HG03378 (cell line): Measurements from ENCODE around the gene MCF2L2.
"Not testable (repeated sequence)": the region's sequence is repeated elsewhere in the genome, so short reads cannot be mapped to it uniquely, and the experiment has no call there.

Experiments
- ATAC-seq: cut with Tn5 transposase; IDR thresholded peaks from one replicate; pipeline ENCODE4 v1.9.1; 2021; ENCODE audit warnings: mild to moderate bottlenecking, moderate library complexity; ENCODE audit not compliant: unreplicated experiment

Gene MCF2L2

DNA sequence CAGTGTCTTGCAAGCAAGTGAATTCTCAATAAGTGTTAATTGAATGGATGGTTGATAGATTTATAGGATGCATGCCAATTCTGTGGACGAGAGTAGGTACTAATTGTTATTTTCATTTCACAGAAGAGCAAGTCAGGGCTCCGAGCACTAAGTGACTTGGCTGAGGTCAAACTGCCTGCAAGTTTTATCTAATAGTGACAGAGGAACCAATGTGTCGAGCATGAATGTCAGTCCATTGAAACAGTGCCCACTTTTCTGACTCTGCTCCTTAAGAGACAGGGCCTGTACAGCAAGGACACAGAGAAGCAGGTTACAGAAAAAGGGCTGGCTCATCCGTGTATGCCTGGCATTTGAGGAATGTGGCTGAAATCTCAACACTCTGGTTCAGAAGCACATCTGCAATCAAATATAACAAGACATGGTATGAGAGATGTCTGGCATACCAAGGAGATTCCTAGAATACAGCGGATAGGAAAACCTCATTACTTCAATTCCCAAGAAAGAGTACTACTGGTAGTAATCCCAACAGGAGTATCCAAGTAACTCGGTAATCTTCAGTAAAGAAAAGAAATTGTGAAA is 181.3 kb downstream of the MCF2L2 start:
- ATAC-seq: no peak

DNA sequence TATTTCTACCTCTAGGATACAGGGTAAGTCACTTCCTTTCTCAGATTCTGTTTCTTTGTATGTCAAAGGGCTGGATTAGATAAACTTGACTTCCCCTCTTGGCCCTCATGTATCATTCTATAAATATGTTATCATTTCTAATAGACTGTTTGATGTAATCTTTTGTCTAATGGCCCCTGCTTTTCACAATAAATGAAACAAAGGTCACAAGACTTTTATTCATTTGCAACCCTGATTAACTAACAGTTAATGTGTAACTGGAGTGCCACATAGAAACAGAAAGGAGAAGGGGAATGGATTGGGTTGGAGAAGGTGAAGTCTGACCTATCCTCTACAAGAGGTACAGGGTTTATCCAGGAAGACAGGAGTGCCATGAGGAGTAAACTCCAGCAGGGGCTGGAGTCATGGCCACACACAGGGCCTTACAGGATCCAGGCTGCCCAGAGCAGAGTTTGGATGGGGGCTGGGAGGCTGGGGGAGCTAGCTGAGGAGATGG is 183.4 kb downstream of the MCF2L2 start:
- no peak for ATAC-seq

DNA sequence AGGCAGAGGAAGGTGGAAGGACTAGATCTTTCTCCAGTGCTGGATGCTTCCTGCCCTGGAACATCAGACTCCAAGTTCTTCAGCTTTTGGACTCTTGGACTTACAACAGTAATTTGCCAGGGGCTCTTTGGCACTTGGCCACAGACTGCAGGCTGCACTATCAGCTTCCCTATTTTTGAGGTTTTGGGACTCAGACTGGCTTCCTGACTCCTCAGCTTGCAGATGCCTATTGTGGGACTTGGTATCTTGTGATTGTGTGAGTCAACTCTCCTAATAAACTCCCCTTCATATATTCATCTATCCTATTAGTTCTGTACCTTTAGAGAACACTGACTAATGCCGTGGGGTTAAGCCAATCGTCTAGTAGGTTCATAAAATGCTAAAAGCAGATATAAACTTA is 184.2 kb downstream of the MCF2L2 start:
- no peak for ATAC-seq

DNA sequence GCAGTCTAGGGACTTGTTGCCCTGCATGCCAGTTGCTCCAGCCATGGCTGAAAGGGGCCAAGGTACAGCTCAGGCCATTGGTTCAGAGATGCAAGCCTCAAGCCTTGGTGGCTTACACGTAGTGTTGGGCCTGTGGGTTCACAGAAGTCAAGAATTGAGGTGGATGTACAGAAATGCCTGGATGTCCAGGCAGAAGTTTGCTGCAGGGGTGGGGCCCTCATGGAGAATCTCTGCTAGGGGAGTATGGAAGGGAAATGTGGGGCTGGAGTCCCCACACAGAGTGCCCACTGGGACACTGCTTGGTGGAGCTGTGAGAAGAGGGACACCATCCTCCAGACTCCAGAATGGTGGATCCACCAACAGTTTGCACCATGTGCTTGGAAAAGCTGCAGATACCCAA is 186.0 kb downstream of the MCF2L2 start:
- ATAC-seq: no peak

DNA sequence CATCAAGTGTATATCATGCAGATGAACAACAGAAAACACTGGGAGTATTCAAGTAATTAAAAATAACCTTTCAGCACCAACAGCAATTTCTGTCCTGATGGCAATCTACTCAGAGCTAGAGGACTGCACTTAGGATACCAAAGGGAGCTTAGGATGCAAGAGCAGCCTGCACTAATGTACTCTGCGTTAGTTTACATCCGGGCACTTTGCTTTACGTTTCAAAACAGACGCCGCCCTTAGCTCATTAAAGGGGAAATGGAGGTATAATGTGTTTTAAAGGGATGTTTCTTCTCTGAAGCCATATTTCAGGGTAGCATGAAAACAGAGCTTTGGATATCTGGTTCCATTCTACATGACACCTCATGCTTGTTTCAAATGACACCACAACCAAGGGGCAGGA is 189.4 kb downstream of the MCF2L2 start:
- ATAC-seq: no peak

DNA sequence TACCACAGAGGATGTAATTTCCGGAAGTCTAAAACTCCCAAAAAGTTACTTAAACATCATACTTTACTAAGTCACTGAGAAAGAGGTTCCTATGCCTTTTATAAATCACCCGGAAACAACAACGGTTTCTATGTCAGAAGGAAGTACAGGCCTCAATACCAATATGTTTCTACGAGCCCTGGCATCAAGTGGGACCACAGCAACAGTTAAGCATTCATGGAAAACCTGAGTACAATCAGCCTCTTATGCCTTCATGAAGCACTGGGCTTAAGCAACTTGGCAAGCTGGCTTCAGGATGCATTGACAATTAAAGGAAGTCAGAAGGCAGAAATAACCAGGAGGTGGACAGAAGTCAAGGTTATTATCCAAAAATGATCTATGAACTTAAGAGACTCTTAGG is 194.5 kb downstream of the MCF2L2 start:
- no peak for ATAC-seq

DNA sequence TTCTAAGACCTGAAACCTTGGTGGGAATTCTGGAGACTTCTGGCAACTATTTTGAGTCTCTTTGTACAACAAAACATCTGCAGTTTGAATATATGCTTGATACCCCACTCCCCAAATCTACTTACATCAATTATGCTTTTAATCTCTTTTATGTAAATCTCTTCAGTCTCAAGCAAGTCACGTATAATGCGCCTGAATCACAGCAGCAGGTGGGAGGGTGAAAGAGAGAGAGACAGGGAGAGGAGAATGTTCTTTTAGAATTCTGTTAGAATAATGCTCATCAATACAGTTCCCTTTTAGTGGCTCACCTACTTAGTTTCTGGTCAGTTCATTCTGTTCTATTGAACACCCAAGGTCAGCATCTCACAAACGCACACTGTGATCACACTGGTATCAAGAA is 197.6 kb downstream of the MCF2L2 start:
- ATAC-seq: no peak

DNA sequence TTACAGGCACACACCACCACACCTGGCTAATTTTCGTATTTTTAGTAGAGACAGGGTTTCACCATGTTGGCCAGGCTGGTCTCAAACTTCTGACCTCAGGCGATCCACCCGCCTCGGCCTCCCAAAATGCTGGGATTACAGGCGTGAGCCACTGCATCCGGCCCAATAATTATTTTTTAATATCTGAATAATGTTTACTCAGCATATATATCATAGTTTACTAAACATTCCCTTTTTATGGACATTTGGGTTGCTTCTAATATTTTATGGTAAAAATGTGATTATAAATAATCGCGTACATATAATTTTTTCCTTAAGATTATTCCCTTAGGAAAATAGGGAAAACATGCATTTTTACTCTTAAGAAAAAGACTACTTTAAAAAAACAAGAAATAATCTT is 198.2 kb downstream of the MCF2L2 start:
- ATAC-seq: not testable (repeated sequence)

DNA sequence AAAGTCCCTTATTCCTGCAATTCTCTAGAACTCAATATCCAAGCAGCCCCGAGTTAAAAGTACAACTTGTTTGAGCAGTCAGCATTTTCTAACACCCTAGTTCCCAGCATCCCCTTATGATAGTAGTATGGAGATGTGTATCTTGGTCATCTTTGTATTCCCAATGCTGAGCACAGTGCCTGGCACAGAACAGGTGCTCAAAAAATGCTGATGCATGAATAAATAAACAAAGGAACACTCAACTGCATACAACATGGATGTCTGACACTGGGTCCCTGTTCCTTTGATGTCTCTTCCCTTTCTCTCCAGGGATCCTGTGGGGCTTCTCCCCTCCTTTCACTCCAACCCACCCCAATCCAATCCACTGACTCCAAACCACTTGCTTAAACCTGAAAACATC is 199.2 kb downstream of the MCF2L2 start:
- ATAC-seq: no peak

DNA sequence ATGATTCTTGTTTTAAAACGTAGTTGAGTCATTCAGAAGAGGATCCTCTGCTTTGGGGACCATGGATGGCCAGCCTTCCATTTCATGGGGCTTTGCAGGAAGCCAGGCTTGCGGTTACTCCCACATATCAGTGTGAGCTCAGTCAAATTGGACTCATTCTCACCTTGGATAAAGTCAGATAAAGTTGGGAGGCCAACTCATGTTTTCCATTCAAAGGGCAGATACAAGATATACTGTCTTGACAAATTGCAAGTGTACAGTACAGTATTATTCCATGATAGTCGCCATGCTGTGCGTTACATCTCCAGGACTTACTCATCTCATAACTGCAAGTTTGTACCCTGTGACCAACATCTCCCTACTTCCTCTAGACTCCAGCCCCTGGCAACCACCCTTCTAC is 200.8 kb downstream of the MCF2L2 start:
- no peak for ATAC-seq

DNA sequence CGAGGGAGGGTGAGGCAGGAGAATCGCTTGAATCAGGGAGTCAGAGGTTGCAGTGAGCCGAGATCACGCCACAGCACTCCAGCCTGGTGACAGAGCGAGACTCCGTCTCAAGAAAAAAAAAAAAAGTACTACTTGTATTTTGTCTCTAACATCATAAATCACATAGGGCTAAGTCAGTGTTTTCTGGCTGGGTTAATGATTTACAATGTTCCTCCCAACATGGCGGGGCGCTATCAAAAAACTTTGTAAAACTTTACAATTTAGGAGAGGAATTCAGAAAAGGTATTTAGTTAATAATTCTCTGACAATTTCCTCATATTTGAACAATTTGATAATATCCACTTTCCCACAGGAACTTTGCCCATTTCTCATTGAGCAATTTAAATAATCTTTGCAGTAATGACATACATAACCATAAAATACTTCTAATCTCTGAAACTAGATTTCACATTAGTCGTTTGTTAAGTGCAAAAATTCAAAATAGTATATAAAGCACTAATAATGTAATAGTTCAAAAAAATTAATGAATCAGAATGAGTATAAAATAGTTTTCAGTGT is 202.0 kb downstream of the MCF2L2 start:
- ATAC-seq: no peak

DNA sequence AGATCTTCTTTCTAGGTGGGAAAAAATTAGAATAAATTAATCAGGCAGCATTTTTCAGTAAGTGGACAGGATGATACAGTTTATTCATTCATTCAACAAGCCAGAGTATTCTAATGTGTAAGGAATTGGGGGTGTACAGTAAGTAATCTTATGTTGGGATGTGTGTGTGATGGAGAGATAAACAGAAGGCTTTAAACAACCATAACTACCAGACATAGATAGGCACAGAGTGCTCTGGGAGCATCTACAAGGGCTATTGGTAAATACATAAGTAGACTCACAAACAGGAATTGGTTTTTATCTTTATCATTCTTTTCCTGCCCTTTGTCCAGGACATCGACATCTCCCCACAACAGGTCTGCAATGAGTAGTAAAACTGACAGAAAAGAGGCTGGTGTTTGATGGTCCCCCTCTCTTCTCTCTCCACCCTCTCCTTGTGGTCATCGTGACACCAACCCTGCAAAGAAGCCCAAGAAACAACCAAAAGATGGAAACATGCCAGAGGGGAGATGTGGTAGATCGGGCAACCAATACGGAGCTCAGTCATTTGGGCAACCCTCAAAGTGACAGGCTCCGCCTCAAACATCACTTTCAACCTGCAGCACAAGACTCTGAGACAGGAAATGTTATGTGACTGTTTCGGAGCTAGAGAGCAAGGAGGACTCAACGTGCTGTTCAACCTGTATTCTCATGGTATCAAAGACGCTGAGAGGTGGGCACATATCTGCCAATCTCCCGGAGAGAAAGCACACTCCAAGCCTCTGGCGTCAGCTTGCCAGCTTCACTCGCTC is 204.0 kb downstream of the MCF2L2 start:
- ATAC-seq: no peak

DNA sequence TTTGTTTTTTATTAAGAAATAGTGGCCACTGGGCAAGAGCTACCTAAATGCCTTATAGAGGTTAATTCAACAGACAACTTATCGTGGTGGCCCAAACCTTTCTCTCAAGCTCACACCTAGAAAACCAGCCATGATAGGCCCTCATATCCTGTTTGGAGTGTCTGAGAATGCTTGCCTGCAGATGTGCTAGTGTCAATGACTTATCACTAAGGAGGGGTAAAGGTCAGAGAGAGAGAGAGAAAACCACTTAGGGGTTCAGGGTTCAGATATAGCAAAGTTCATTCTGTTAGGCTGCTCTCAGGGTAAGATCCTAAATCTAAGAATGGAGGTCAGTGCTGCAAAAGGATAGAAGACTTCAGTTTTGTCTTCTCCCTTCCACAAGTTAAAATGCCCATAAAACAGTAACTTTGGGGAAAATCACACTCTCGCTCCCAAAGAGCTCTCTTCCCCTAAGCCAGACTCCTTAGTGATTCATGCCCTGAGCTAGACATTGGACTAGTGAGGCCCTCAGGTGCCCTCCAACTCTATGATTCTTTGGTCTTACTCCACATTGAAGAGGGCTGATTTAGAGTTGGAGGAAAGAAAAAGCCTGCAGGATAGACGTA is 205.7 kb downstream of the MCF2L2 start:
- ATAC-seq: no peak

DNA sequence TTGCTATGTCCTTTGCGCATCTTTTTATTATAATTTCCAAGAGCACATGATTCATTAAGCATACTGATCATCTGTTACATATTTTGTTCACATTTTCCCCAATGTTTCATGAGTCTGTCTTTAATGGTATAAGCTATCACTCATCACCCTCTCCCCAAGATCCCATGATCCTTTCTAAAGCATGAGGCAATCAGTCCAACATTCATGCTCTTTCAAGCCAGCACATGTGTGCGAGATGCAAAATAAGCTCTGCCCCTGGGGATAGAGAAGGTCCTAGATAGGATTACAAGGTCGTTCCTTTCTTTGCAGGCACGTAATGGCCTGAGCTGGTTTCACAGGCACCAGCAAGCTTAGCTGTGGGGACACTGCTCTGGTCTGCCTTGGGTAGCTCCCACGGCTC is 207.6 kb downstream of the MCF2L2 start:
- ATAC-seq: no peak

DNA sequence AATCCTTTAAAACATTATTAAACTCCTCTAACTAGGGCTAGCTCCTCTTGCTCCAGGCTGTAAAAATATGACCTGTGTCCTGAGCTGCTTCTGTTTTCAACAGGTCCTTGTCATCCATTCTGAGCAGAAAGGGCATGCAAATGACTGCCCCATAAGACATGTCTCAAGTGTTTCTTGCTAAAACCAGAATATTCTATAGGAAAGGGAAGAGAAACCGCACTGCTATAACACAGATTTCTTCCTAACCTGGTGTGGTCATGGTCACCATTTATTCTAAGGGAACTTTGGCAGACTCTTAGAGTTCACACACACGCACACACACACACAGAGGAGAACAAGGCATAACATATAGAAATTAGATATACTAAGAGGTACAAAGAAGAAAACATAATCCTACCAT is 209.6 kb downstream of the MCF2L2 start:
- ATAC-seq: no peak

DNA sequence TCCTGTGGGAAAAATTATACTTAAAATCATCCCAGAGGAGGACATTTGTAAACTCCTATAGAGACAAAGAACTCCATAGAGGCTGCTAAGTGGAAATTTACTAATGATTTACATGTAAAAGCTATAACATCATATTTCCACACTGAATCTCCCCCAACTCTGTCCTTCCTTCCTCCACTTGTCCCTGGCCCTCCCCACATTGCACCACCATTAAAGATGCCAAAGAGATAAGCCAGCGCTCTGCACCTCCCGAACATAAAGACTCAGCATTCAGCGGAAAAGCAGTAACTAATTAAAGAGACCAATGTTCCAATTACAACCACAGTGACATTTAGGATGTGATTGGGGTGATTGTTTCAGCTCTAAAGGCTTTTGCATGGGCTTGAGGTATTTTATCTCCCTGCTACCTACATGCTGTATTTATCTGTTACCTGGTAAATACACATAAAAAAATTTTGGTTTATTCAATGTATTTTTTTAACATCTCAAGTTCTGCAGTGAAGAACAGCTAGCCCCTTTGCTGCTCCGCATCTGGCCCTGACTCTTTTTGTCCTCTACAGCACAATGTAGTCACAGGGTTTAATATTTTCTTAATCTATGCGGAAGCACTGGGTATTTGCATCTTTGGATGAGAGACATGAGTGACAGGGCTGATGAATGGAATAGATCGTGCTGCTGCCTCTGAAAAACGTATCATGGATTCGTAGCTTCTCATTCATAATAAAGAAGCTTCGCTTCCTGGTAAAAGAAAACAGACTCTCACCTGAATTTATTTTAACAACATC is 210.7 kb downstream of the MCF2L2 start:
- ATAC-seq: no peak

DNA sequence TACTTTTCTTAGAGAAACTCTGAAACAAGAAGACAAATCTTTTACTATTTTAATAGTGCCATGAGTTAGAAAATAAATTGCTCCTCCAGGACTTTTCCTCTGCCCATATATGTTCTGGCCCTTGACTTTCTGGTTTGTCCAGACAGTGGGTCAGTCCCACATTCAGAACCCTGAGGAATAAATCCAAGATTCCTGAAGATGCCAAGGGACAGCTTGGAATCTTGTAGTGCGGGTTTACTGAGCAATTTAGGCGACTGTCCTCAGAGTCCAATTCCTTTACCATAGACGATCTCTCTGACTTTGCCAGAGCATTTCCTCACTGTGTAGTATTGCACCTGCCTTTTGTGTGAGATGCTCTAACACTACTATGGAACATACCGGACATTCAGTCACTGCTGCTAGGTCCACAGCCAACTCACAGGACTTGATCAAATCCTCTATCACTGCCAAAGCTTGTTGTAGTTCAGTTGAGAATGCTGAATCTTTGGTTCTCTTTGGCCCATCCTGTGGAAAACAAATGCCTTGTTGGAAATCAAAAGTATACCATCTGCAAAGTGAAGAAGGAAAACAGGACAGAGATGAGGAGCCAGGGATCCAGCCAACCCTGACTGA is 212.7 kb downstream of the MCF2L2 start:
- no peak for ATAC-seq

DNA sequence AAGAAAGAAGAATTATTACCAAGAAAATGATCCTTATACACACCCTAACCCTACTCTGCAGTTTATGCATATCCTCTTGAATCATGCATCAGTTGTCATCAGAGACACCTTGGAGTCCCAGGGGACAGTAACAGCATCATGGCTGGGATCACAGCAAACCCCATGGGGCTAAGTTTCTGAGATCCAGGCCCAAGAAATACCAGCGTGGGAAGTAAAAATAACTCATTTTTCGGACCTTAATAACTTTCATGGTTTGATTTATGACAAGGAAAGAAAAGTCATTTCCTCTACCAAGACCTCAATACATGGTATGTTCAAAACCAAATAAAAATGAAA is 214.2 kb downstream of the MCF2L2 start:
- ATAC-seq: no peak

DNA sequence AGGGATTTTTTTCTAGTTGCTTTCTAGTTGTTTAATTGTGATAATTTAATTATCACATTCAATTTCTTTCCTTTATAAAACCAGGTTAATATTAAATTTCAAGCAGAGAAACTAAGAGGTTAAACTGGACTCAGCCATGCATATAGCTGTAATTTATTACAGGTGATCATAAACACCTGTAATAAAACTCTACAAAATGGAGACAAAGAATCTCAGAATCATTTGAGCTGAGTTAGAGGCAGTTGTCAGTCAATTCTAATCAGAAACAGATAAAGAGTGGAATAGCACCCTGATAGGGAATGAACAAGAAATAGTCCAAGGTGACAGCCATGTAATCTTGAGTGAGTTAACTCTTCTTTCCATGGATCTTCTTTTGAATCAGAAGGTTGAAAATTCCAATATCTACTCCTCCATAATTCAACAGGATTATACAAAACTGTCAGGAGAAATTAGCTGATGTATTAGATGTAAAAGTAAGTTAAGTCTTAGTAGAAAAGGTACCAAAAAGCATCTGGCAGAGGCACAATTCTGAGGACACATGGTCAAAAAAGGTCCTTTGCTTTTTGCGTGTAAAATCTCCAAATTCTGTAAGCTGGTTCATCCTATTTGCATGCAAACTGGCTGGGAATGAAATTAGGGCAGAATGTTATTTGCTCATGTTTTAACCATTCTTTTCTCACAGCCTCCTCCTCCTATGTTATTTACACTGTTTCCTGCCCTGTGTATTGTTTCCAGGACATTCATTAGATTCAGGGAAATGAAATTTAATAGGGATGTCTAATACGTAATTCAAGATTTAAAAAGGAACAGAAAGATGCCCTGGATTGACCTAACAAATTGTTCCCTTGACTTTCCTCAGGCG is 214.8 kb downstream of the MCF2L2 start:
- ATAC-seq: no peak

DNA sequence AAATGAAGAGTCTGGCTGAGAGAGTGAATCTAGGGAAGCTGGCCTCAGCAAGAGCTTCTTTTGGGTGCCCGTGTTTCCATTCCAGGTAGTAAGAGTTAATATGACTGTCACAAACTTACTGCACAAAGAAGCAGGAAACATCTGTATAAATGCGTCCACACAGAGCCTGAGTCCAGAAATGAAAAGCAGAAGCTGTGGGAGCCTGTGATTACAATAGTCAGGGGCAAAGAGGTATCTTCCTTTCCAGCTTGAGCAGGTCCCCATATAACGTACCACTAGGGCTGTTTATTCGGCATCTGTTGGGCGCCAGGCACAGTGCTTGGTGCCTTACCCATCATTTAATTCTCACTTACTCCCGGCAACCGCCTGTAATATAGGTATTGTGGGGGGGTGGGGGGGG is 215.9 kb downstream of the MCF2L2 start:
- ATAC-seq: no peak
